ENCODE results near the gene HBG2. TPM values are rescaled to one million over a fixed set of nuclear protein-coding genes. Genes with fewer than 3 reads are reported as not detected.

HBG2 gene
- total and polyA plus RNA-seq, 9 of the 15 experiments (the other 6 are each of a cell fraction or from before 2014, with no cell fraction given): 1,626 to 58,619 (median 10,515) TPM

GRCh38 chr11:5283086-5283485 lies 28.5 kb upstream of the HBG2 start:
- no peaks in the 10 kb centered on the region for H4K20me1 ChIP-seq (replicated peaks; ENCODE audit: control insufficient read depth, insufficient read depth, low read length)
- ATAC-seq: no peak
- ChIA-PET CTCF (ENCODE audit: low intra/inter-chr PET ratio) (no interaction called here), POLR2A (interaction anchor here (0.8 to 2.1 kb wide), 3 partner anchors 17 to 353 kb away, joined by 3 to 7 read pairs (median 5); partner anchors contain the start of gene HBG1)
- in situ Hi-C loops (cut with MboI) (no loop called here), intact Hi-C loops (cut with micrococcal nuclease) (loop anchor here (10.0 kb wide), 2 partner anchors 222 to 312 kb away; partner anchors contain the start of genes TRIM6 and UBQLN3)
- H3K9me3 ChIP-seq (replicated peaks; ENCODE audit: control insufficient read depth, insufficient read depth, low read depth, low read length): no peaks in the 10 kb centered on the region
- TF ChIP-seq HNRNPK (IDR thresholded peaks at IDR 0.05; ENCODE audit: low read depth, low read length, poor library complexity, severe bottlenecking) (no peak), NR2C2 (CRISPR knock-in tag; IDR thresholded peaks at IDR 0.05) (no peak), NR2C2 (tag; IDR thresholded peaks at IDR 0.05) (peak; percentile 7; the same call in 1 of the 2 replicates), RAD21 (CRISPR knock-in tag; conservative IDR thresholded peaks at IDR 0.05 in 1 of 2, IDR thresholded peaks at IDR 0.05 in 1 of 2) (0 out of 4 replicates have a peak, but pooled peaks of 1 of the 2 experiments have one; percentile 1), NR4A1 (CRISPR knock-in tag; IDR thresholded peaks at IDR 0.05) (no peak), NR4A1 (tag; IDR thresholded peaks at IDR 0.05) (0 out of 2 replicates have a peak, but pooled peaks have one; percentile 11)
- H3K9ac ChIP-seq (ENCODE audit: insufficient read depth in 1 of 2, low read depth in 2 of 2, low read length in 2 of 2): peak overlapping the region in 1 of 2 experiments; percentile 3; a peak in 1 of 4 replicates
- H3K36me3 ChIP-seq (ENCODE audit: control insufficient read depth, insufficient read depth, low read length): peaks cover 50% of the 10 kb centered on the region
- no peak overlapping the region for H3K4me3 ChIP-seq
- no TSS peak for BruUV-seq (replicated peaks)
- DNase-seq (ENCODE audit: extremely low read depth in 1 of 4, low spot score in 3 of 4): no peak
- WGBS (ENCODE audit: insufficient coverage, low coverage, missing lambda C conversion rate): 68% methylated on average over 3 of the region's 3 CpGs
- peaks cover 90% of the 10 kb centered on the region for H3K79me2 ChIP-seq (ENCODE audit: control insufficient read depth, insufficient read depth, low read length)
- H3K27me3 ChIP-seq (ENCODE audit: control insufficient read depth in 2 of 2, insufficient read depth in 2 of 2, low read length in 2 of 2): no peaks in the 10 kb centered on the region
- H3K4me1 ChIP-seq (replicated peaks in 1 of 2; ENCODE audit: control insufficient read depth in 2 of 2, insufficient read depth in 2 of 2, low read length in 2 of 2): peaks cover 33 to 88% of the 10 kb centered on the region in 2 experiments
- H2AFZ ChIP-seq (ENCODE audit: low read depth, low read length): no peak overlapping the region
- H3K27ac ChIP-seq (ENCODE audit: extremely low read depth, low read depth, low read length): peak overlapping the region; percentile 51
- 0 out of 2 replicates have a peak overlapping the region, but pooled peaks have one; percentile 16 for H3K4me2 ChIP-seq (ENCODE audit: insufficient read depth, low read length)
- FAIRE-seq: no peak
- H3K9me1 ChIP-seq (ENCODE audit: control insufficient read depth, insufficient read depth, low read length): no peaks in the 10 kb centered on the region
